Neuronal stem cell (in vitro differentiated cells): ENCODE data around the gene HOXD9.

Experiments
- DNase-seq: peaks from one replicate; pipeline ENCODE4 v3.0.0-alpha.2; 2013; ENCODE audit warnings: low spot score
- H2AFZ ChIP-seq: one replicate; pipeline ENCODE4 v1.6.1; 2013; ENCODE audit warnings: mild to moderate bottlenecking, low read length, inconsistent platforms
- H2AK5ac ChIP-seq: 2 replicates; pipeline ENCODE4 v1.6.1; 2013; ENCODE audit warnings: low read depth, mild to moderate bottlenecking, inconsistent platforms, low read length, moderate library complexity, mixed read lengths
- H2BK120ac ChIP-seq: 2 replicates; pipeline ENCODE4 v1.6.1; 2013; ENCODE audit warnings: low read depth, mild to moderate bottlenecking, inconsistent platforms, low read length, moderate library complexity, mixed read lengths
- H2BK12ac ChIP-seq: one replicate; pipeline ENCODE4 v1.6.1; 2013; ENCODE audit warnings: low read length, inconsistent platforms
- H2BK15ac ChIP-seq: 2 replicates; pipeline ENCODE4 v1.6.1; 2013; ENCODE audit warnings: mild to moderate bottlenecking, low read length, inconsistent platforms, mixed read lengths
- H2BK5ac ChIP-seq: one replicate; pipeline ENCODE4 v1.6.1; 2013; ENCODE audit warnings: inconsistent platforms, mild to moderate bottlenecking, low read length, moderate library complexity
- H3K14ac ChIP-seq: one replicate; pipeline ENCODE4 v1.6.1; 2013; ENCODE audit warnings: low read length, inconsistent platforms
- H3K18ac ChIP-seq: 2 replicates; pipeline ENCODE4 v1.6.1; 2013; ENCODE audit warnings: low read length, inconsistent platforms
- H3K23ac ChIP-seq: 2 replicates; pipeline ENCODE4 v1.6.1; 2013; ENCODE audit warnings: low read depth, mild to moderate bottlenecking, mixed read lengths, low read length, inconsistent platforms; ENCODE audit not compliant: poor library complexity
- H3K27ac ChIP-seq: replicated peaks from 3 replicates; pipeline ENCODE4 v1.5.1; 2013; ENCODE audit warnings: low read length, inconsistent platforms
- H3K27me3 ChIP-seq, 3 experiments: 2 replicates each; pipeline ENCODE4 v1.6.1; 2013; ENCODE audit warnings: low read length in 3 of 3, mild to moderate bottlenecking in 2 of 3, inconsistent platforms in 1 of 3, low read depth in 1 of 3, mixed read lengths in 1 of 3, moderate library complexity in 1 of 3; ENCODE audit not compliant: control insufficient read depth in 3 of 3, insufficient read depth in 3 of 3
- H3K36me3 ChIP-seq, 2 donors: replicated peaks in 1 of 2; 2 replicates each; pipeline ENCODE4 v1.6.1; 2013; ENCODE audit warnings: low read length in 2 of 2; ENCODE audit not compliant: control insufficient read depth in 2 of 2, insufficient read depth in 2 of 2
- H3K4ac ChIP-seq: 2 replicates; pipeline ENCODE4 v1.6.1; 2013; ENCODE audit warnings: inconsistent platforms, mild to moderate bottlenecking, low read length, moderate library complexity
- H3K4me1 ChIP-seq, 2 donors: 1 replicate in 1 of 2; 2 replicates in 1 of 2; pipeline ENCODE4 v1.6.1; 2013; ENCODE audit warnings: low read length in 2 of 2, low read depth in 1 of 2; ENCODE audit not compliant: control insufficient read depth in 2 of 2, insufficient read depth in 1 of 2
- H3K4me2 ChIP-seq: one replicate; pipeline ENCODE4 v1.6.1; 2013; ENCODE audit warnings: mild to moderate bottlenecking, low read length, inconsistent platforms; ENCODE audit not compliant: insufficient read depth, poor library complexity, severe bottlenecking
- H3K4me3 ChIP-seq, 2 donors: 2 replicates each; pipeline ENCODE4 v1.5.1; 2013; ENCODE audit warnings: low read length in 2 of 2, mild to moderate bottlenecking in 2 of 2, inconsistent platforms in 1 of 2, moderate library complexity in 1 of 2
- H3K79me1 ChIP-seq: one replicate; pipeline ENCODE4 v1.6.1; 2013; ENCODE audit warnings: low read depth, mild to moderate bottlenecking, inconsistent platforms, low read length, moderate library complexity
- H3K9ac ChIP-seq: one replicate; pipeline ENCODE4 v1.6.1; 2013; ENCODE audit warnings: mild to moderate bottlenecking, low read depth, low read length, inconsistent platforms; ENCODE audit not compliant: poor library complexity
- H3K9me3 ChIP-seq, 2 donors: replicated peaks in 1 of 2; 2 replicates each; pipeline versions ENCODE3 to v1.6.1; 2013; ENCODE audit warnings: low read length in 2 of 2, mild to moderate bottlenecking in 2 of 2, inconsistent platforms in 1 of 2, low read depth in 1 of 2, mixed read lengths in 1 of 2, moderate library complexity in 1 of 2; ENCODE audit not compliant: control insufficient read depth in 2 of 2, insufficient read depth in 1 of 2
- H4K8ac ChIP-seq: one replicate; pipeline ENCODE4 v1.6.1; 2013; ENCODE audit warnings: low read depth, mild to moderate bottlenecking, inconsistent platforms, low read length, moderate library complexity
- H4K91ac ChIP-seq: one replicate; pipeline ENCODE4 v1.6.1; 2013; ENCODE audit warnings: low read length, low read depth, mild to moderate bottlenecking, inconsistent platforms; ENCODE audit not compliant: poor library complexity
- WGBS, 2 donors: extraction: QIAGEN DNeasy Blood & Tissue Kit; methylation state at CpG; one replicate each; pipeline ENCODE4 v1.1.7; 2013; ENCODE audit warnings: missing lambda C conversion rate in 2 of 2, mixed read lengths in 1 of 2; ENCODE audit not compliant: insufficient read length in 2 of 2, insufficient replicate concordance in 1 of 2; ENCODE audit errors: extremely low coverage in 2 of 2; 5-methylcytosine and 5-hydroxymethylcytosine counted together

HOXD9 gene

DNA sequence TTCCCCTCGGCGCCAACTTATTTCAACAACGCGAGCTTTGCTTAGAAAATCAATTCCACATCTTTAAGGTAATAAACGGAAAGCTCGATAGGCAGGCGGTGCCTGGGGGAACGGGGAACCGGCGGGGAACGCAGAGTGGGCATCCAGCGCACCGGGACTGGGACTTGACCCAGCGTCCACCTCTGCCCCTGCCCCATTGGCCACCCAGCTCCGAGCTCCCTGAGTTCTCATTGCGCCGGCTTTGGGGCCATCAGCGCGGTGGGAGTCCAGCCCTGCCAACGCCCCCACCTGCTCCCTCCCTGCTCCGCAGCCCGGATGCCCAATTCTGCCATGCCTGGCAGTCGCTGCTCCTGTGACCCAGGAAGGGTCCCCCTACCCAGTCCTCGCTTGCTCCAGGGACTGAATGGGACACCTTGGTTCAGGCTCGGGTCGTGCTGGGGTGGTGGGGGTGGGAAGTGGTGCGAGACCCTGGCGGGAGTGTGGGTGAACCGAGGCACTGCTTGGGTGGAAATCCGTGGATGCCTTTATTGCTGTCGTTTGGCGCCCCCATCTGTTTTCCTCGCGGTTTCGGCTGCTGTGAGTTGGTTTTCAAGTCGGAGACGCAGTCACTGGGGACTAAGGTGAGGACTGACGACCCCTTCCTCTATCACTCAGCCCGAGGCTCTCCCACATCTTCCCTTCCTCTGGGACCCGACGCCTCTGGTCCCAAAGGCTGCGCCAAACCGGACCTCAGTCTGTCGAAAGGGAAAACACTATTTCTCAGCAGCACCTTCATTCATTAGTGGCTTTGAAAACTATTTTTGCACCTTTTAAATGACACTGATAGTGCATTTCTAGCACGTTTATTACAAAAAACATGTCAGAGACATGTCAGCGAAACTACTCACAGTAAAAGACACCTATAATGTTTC is 36.4 kb upstream of the HOXD9 start:
- Histone ChIP-seq H2AFZ (no peak overlapping the region), H2BK12ac (no peak overlapping the region), H3K79me1 (no peaks in the 10 kb centered on the region), H3K9me3 (no peaks in the 10 kb centered on the region), H4K8ac (no peak overlapping the region), H3K4ac (no peak overlapping the region), H3K4me3 (no peak overlapping the region), H2AK5ac (no peak overlapping the region), H3K36me3 (no peaks in the 10 kb centered on the region), H3K27me3 (peaks cover 57 to 100% (median 98%) of the 10 kb centered on the region in 3 experiments), H4K91ac (no peak overlapping the region), H3K23ac (no peak overlapping the region), H3K9ac (no peak overlapping the region), H3K4me1 (peaks cover 0 to 3% of the 10 kb centered on the region in 2 donors), H3K18ac (no peak overlapping the region), H2BK15ac (no peak overlapping the region), H3K14ac (no peak overlapping the region), H2BK5ac (no peak overlapping the region), H3K4me2 (no peak overlapping the region), H2BK120ac (no peak overlapping the region), H3K27ac (no peak overlapping the region)
- DNase-seq, result no peak
- no CpG with 5 or more reads among the region's 46 CpGs for WGBS, 2 donors

DNA sequence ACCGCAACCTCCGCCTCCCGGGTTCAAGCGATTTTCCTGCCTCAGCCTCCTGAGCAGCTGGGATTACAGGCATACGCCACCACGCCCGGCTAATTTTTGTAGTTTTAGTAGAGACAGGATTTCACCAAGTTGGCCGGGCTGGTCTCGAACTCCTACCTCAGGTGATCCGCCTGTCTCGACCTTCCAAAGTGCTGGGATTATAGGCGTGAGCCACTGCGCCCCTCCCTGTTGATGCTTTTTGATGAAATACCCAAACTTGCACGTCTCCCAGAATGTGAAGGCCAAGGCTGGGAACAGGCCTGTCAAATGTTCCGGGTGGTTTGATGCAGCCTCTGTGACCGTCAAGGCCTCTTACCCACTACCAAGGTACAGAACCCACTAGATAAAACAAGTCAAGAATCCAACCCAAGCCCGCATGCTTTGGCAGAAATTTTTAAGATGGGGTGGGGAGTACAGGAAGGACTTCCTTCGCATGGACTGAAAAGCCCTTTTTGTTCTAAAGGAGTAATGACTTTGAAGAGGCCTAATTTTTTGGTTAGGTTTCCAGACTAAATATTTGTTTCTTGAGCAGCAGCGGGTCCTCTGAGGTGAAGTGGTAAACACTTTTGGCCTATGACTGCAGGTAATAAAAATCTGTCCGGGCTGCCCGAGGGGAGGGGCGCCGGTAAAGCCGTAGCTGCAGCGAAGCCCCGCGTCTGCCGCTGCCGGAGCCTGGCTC is 35.0 kb upstream of the HOXD9 start:
- Histone ChIP-seq H2BK120ac (no peak overlapping the region), H3K18ac (no peak overlapping the region), H3K4me3 (no peak overlapping the region), H3K23ac (no peak overlapping the region), H2AK5ac (no peak overlapping the region), H2BK5ac (no peak overlapping the region), H3K4ac (no peak overlapping the region), H3K9ac (no peak overlapping the region), H2BK12ac (no peak overlapping the region), H3K36me3 (no peaks in the 10 kb centered on the region), H3K9me3 (no peaks in the 10 kb centered on the region), H2AFZ (peak overlapping the region; percentile 86), H3K79me1 (no peaks in the 10 kb centered on the region), H4K91ac (no peak overlapping the region), H3K14ac (peak overlapping the region; percentile 63), H2BK15ac (no peak overlapping the region), H3K27ac (no peak overlapping the region), H3K4me2 (peak overlapping the region; percentile 42), H3K4me1 (peaks cover 0 to 3% of the 10 kb centered on the region in 2 donors), H3K27me3 (peaks cover 59 to 99% (median 98%) of the 10 kb centered on the region in 3 experiments), H4K8ac (no peak overlapping the region)
- DNase-seq, result no peak
- WGBS, 2 donors, result no CpG with 5 or more reads among the region's 29 CpGs

DNA sequence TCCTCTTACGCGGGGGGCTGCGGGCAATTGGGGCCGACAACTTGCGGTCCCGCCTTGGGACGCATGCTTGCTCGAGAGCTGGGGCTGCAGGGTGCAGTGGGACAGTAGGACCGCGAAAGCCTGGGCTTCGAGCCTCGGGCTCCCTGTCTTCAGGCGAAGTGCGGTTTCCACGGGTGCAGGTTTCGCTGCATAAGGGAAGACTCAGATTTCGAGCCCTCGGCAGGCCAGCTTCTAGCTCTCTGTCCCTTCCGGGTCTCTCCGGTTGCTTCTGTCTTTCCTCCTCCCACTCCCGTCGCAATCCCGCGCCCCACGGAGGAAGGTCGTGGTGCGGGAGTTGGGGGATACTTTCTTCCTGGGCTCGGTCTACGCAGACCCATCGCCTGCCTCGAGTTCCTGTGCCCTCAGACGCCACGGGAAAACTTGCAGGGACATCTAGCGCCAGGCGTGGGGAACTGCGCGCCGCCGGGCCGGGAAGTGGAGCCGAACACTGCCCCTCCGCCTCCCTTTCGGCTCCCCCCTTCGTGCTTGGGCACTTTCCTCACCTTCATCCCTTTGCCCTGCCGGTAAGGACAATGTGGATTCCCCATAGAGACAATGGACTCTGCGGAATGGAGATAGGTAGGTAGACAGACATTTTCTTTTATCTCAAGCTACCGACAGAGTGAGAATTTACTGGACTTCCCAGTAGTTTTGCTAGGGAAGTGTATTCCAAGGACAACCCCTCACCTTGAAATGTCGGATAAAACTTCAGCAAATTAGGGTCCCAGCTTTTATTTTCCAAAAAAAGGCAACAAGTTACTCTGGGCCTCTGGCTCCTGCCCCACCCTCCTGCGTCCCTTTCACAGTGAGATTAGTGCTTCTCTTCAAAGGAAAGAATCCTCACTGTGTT is 34.2 kb upstream of the HOXD9 start:
- Histone ChIP-seq H3K4me2 (peak overlapping the region; percentile 42), H3K4ac (no peak overlapping the region), H2BK12ac (no peak overlapping the region), H3K23ac (no peak overlapping the region), H3K27me3 (peaks cover 56 to 97% (median 96%) of the 10 kb centered on the region in 3 experiments), H2AK5ac (no peak overlapping the region), H3K27ac (no peak overlapping the region), H3K9me3 (peaks cover 0 to 2% of the 10 kb centered on the region in 2 donors), H2BK15ac (no peak overlapping the region), H4K91ac (no peak overlapping the region), H3K18ac (no peak overlapping the region), H2BK5ac (no peak overlapping the region), H2BK120ac (no peak overlapping the region), H3K79me1 (no peaks in the 10 kb centered on the region), H3K14ac (peak overlapping the region; percentile 63), H3K4me3 (peak overlapping the region; percentile 32 to 42), H3K4me1 (peaks cover 1 to 5% of the 10 kb centered on the region in 2 donors), H3K9ac (no peak overlapping the region), H4K8ac (no peak overlapping the region), H2AFZ (peak overlapping the region; percentile 86), H3K36me3 (no peaks in the 10 kb centered on the region)
- WGBS, 2 donors, result no CpG with 5 or more reads among the region's 49 CpGs
- DNase-seq, result no peak
